CD4-positive, alpha-beta T cell (primary cell): Measurements from ENCODE around the gene GDPD5. TPM values are rescaled to one million over a fixed set of nuclear protein-coding genes. Genes with fewer than 3 reads are reported as not detected.

ENCODE experiments used
- ATAC-seq: fragments of 200-7000 bp; cut with Tn5 transposase; one replicate; pipeline ENCODE4 v1.10.0; 2022; ENCODE audit warnings: mild to moderate bottlenecking; ENCODE audit not compliant: poor library complexity
- CTCF ChIA-PET: fragments of 350-600 bp; sonication (Branson Sonifier 250); formaldehyde crosslinking; loops from one replicate; lab custom pipeline; 2021; ENCODE audit warnings: antibody characterized with exemption, inconsistent platforms; lab: Charles Lee
- POLR2A ChIA-PET: fragments of 350-600 bp; sonication (Branson Sonifier 250); formaldehyde crosslinking; loops from one replicate; lab custom pipeline; 2021; ENCODE audit warnings: antibody characterized with exemption, inconsistent platforms; lab: Charles Lee
- DNase-seq, 14 experiments: peaks; one replicate each; pipeline ENCODE4 v3.0.0-alpha.2; 2013 to 2020; ENCODE audit warnings: mixed read lengths in 2 of 14
- H3K27ac ChIP-seq, 2 donors: one replicate each; pipeline versions ENCODE4 v1.5.1 to v1.7.0; 2013; ENCODE audit warnings: low read length in 2 of 2, low read depth in 1 of 2, mild to moderate bottlenecking in 1 of 2
- H3K27me3 ChIP-seq, 2 experiments: 1 replicate in 1 of 2; 2 replicates in 1 of 2; pipeline versions ENCODE4 v1.6.1 to v1.7.0; 2013; ENCODE audit warnings: low read length in 2 of 2, control low read depth in 1 of 2, mild to moderate bottlenecking in 1 of 2, moderate library complexity in 1 of 2; ENCODE audit not compliant: insufficient read depth in 2 of 2, control insufficient read depth in 1 of 2
- H3K36me3 ChIP-seq: one replicate; pipeline ENCODE4 v1.6.1; 2013; ENCODE audit warnings: low read length, control low read depth; ENCODE audit not compliant: insufficient read depth
- H3K4me1 ChIP-seq: one replicate; pipeline ENCODE4 v1.6.1; 2013; ENCODE audit warnings: low read length, control low read depth; ENCODE audit not compliant: insufficient read depth
- H3K4me3 ChIP-seq: one replicate; pipeline ENCODE4 v1.5.1; 2013; ENCODE audit warnings: mild to moderate bottlenecking, low read length, moderate library complexity
- H3K9me3 ChIP-seq, 2 experiments: 1 replicate in 1 of 2; 2 replicates in 1 of 2; pipeline versions ENCODE4 v1.6.1 to v1.7.0; 2013; ENCODE audit warnings: low read length in 2 of 2, mild to moderate bottlenecking in 2 of 2, control low read depth in 1 of 2, moderate library complexity in 1 of 2; ENCODE audit not compliant: control insufficient read depth in 1 of 2, insufficient read depth in 1 of 2
- H3K27ac Mint-ChIP-seq: one replicate; pipeline ENCODE4 v1.8.0; 2020; ENCODE audit warnings: mixed read lengths
- H3K27me3 Mint-ChIP-seq: one replicate; pipeline ENCODE4 v1.8.0; 2021; ENCODE audit warnings: mixed read lengths
- H3K36me3 Mint-ChIP-seq: one replicate; pipeline ENCODE4 v1.8.0; 2021; ENCODE audit warnings: low read depth, mixed read lengths
- H3K4me1 Mint-ChIP-seq: one replicate; pipeline ENCODE4 v1.8.0; 2021; ENCODE audit warnings: low read depth, mixed read lengths
- H3K4me3 Mint-ChIP-seq: one replicate; pipeline ENCODE4 v1.8.0; 2020; ENCODE audit warnings: mild to moderate bottlenecking, mixed read lengths
- H3K9me3 Mint-ChIP-seq: one replicate; pipeline ENCODE4 v1.8.0; 2020; ENCODE audit warnings: mixed read lengths
- CTCF ChIP-seq: fragments of 200-600 bp; IDR thresholded peaks from one replicate; pipeline ENCODE4 v1.8.0; 2022; ENCODE audit warnings: antibody characterized with exemption, mild to moderate bottlenecking
- intact Hi-C, 2 experiments: fragments of 100-400 bp; cut with DNase I in 1 of 2; cut with micrococcal nuclease in 1 of 2; formaldehyde crosslinking; loops; one replicate each; pipeline versions ENCODE4 v1.15.1 to v1.9.0; 2023 to 2025; cut with DNase I, micrococcal nuclease
- total RNA-seq, 174 experiments: library from RNA in 2 of 174; stranded (reverse) in 2 of 174; gene quantifications; one replicate each; pipeline ENCODE4 v1.2.3 and lab custom pipeline; 2021 to 2026

Gene GDPD5
- total RNA-seq, 2 experiments from 2014 or later = 91.6 to 101 TPM

GRCh38 chr11:75408957-75409219 lies 116.9 kb downstream of the GDPD5 start:
- ATAC-seq (no peak), DNase-seq (no peak)
- Histone ChIP-seq H3K27me3 (no peaks in the 10 kb centered on the region), H3K4me1 (peaks cover 9% of the 10 kb centered on the region), H3K4me3 (no peak overlapping the region), H3K27ac (no peak overlapping the region), H3K9me3 (peaks cover 0 to 3% of the 10 kb centered on the region in 2 experiments), H3K36me3 (peaks cover 57% of the 10 kb centered on the region)
- no peak for TF ChIP-seq CTCF
- Mint-ChIP-seq H3K27me3 (no peaks in the 10 kb centered on the region), H3K27ac (no peak overlapping the region), H3K4me3 (no peak overlapping the region), H3K9me3 (no peaks in the 10 kb centered on the region), H3K4me1 (peaks cover 25% of the 10 kb centered on the region), H3K36me3 (peaks cover 75% of the 10 kb centered on the region)
- intact Hi-C loops = no loop called here
- ChIA-PET CTCF (interaction anchor here (1.8 kb wide), 1 partner anchor 17 kb away, joined by 6 read pairs; no protein-coding TSS in a partner anchor), POLR2A (interaction anchor here (0.7 to 2.0 kb wide), 3 partner anchors 9 to 117 kb away, joined by 3 to 5 read pairs (median 3); partner anchors contain the start of genes GDPD5 and RPS3)

GRCh38 chr11:75406338-75406777 lies 119.4 kb downstream of the GDPD5 start:
- intact Hi-C loops = no loop called here
- ChIA-PET CTCF (no interaction called here), POLR2A (no interaction called here)
- no peaks in the 10 kb centered on the region for H3K9me3 Mint-ChIP-seq
- Histone ChIP-seq H3K27me3 (no peaks in the 10 kb centered on the region), H3K4me3 (no peak overlapping the region), H3K27ac (no peak overlapping the region), H3K36me3 (peaks cover 68% of the 10 kb centered on the region), H3K9me3 (peaks cover 0 to 3% of the 10 kb centered on the region in 2 experiments), H3K4me1 (peaks cover 30% of the 10 kb centered on the region)
- no peak for TF ChIP-seq CTCF
- no peak overlapping the region for H3K4me3 Mint-ChIP-seq
- H3K27ac Mint-ChIP-seq = no peak overlapping the region
- H3K36me3 Mint-ChIP-seq = peaks cover 77% of the 10 kb centered on the region
- DNase-seq (no peak), ATAC-seq (no peak)
- no peaks in the 10 kb centered on the region for H3K27me3 Mint-ChIP-seq
- H3K4me1 Mint-ChIP-seq = peaks cover 46% of the 10 kb centered on the region

- no peak overlapping the region for H3K27ac Mint-ChIP-seq
- H3K27me3 Mint-ChIP-seq = no peaks in the 10 kb centered on the region
- ATAC-seq = no peak
- POLR2A ChIA-PET = no interaction called here
- peaks cover 67% of the 10 kb centered on the region for H3K4me1 Mint-ChIP-seq
- intact Hi-C loops = no loop called here
- CTCF ChIA-PET = interaction anchor here (1.1 kb wide), 1 partner anchor 15 kb away, joined by 4 read pairs; no protein-coding TSS in a partner anchor
- no peak for DNase-seq
- peaks cover 76% of the 10 kb centered on the region for H3K36me3 ChIP-seq
- no peak overlapping the region for H3K4me3 Mint-ChIP-seq
- TF ChIP-seq CTCF = no peak
- no peak overlapping the region for H3K4me3 ChIP-seq
- no peaks in the 10 kb centered on the region for H3K27me3 ChIP-seq
- no peaks in the 10 kb centered on the region for H3K9me3 Mint-ChIP-seq
- H3K9me3 ChIP-seq = peaks cover 0 to 3% of the 10 kb centered on the region in 2 experiments
- H3K4me1 ChIP-seq = peaks cover 47% of the 10 kb centered on the region
- peaks cover 92% of the 10 kb centered on the region for H3K36me3 Mint-ChIP-seq
- no peak overlapping the region for H3K27ac ChIP-seq
Measured at GRCh38 chr11:75403983-75404658, 121.6 kb downstream of the GDPD5 start.
